GM12892 (cell line): ENCODE data around the gene MID1.

Source experiments
- POLR2A ChIP-seq: IDR thresholded peaks from 2 replicates; pipeline ENCODE4 v1.6.1; 2011; ENCODE audit warnings: low read depth, low read length, control low read depth
- POLR2AphosphoS5 ChIP-seq: IDR thresholded peaks from 2 replicates; pipeline ENCODE4 v1.6.1; 2011; ENCODE audit warnings: low read depth, low read length, control low read depth
- TAF1 ChIP-seq: IDR thresholded peaks from 2 replicates; pipeline ENCODE4 v1.6.1; 2011; ENCODE audit warnings: low read depth, mild to moderate bottlenecking, control low read depth, low read length, borderline replicate concordance

DNA sequence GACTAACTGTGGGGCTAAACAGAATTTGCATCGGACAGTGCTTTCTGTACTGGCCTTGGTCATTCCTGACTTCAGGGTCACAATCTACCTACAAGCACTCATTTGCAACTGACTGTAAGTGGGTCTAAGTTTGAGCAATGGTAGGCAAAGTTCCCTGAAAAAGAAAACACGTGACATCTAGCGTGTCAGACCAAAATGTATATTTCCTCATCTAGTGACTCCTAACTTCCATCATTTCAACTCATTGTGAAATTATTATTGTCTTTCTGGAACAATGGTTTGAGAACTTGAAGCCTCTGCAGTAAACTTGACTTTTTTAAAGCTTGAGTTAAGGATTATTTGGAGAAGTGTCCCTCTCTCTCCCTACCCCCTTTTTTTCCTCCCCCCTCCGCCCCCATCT is 113.6 kb downstream of the MID1 start:
- TF ChIP-seq POLR2A (no peak), TAF1 (no peak), POLR2AphosphoS5 (no peak)
